NCI-H2107 treated with DMSO at 0.1 percent for 48 hours (cell line): Measurements from ENCODE around the gene ARMC12.

Source experiments
- DNase-seq: peaks from one replicate; lab custom pipeline; 2025; ENCODE audit not compliant: unreplicated experiment; lab: John Stamatoyannopoulos, UW

The ARMC12 gene

GRCh38 chr6:35718375-35718736, 18.5 kb upstream of the ARMC12 start:
- DNase-seq, result no peak

- no peak for DNase-seq
Observed at GRCh38 chr6:35718911-35719381, 17.9 kb upstream of the ARMC12 start.

DNA sequence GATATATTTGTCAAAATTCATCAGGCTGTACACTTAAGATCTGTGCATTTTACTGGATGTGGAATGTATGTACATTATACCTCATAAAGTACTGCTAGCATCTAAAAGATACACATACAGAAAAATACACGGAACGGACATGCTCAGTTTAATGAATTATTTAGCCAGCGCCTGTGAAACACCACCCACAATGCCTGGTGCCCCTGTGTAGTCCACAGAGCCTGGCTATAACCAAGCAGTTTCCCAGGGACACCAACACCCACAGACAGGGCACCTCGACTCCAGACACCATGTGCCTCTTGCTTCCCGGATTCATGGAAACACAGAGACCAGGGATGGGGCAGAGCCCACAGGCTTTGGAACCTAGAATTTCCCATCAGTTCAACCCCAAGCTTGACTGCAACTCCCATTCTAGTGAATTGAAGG, 17.4 kb upstream of the ARMC12 start:
- DNase-seq, result no peak

- no peak for DNase-seq
Observed at GRCh38 chr6:35719830-35720733, 16.8 kb upstream of the ARMC12 start.

GRCh38 chr6:35722121-35722761, 14.6 kb upstream of the ARMC12 start:
- DNase-seq, result no peak

- no peak for DNase-seq
Observed at GRCh38 chr6:35723587-35723986, 13.2 kb upstream of the ARMC12 start.

- no peak for DNase-seq
Observed at GRCh38 chr6:35724059-35724458, 12.8 kb upstream of the ARMC12 start.

GRCh38 chr6:35724471-35724870, 12.4 kb upstream of the ARMC12 start:
- no peak for DNase-seq

DNA sequence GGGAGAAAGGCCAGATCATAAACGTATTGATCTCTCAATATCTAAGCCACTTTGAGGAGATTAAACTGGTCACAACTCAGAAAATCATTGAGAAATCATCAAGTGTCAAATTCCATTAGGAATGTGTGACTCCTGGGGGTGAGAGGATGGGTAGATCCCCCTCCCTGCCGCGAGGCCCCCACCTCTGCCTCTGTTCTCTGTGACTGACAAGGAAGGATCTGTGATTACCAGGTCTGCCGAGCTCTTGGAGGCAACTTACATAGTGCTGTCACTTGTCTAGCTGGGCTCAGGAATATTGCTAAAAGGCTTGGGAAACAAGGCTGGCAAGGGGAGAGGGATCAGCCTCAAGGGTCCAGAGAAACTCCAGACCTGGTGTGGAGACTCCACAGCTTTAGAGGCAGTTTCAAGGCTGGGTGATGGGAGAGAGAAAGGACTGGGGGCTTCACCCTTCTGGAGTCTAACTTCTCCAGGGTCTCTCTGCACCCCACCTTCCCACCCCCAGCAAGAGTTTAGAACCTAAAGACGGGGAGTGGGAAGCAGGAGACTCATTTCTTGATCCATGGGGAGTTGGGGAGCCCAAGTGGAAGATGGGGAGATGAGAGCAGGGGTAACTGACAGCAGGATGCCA, 11.6 kb upstream of the ARMC12 start:
- DNase-seq, result no peak

- no peak for DNase-seq
Observed at GRCh38 chr6:35725721-35726438, 11.0 kb upstream of the ARMC12 start.

GRCh38 chr6:35727231-35727934, 9.4 kb upstream of the ARMC12 start:
- peak; percentile 47 for DNase-seq

DNA sequence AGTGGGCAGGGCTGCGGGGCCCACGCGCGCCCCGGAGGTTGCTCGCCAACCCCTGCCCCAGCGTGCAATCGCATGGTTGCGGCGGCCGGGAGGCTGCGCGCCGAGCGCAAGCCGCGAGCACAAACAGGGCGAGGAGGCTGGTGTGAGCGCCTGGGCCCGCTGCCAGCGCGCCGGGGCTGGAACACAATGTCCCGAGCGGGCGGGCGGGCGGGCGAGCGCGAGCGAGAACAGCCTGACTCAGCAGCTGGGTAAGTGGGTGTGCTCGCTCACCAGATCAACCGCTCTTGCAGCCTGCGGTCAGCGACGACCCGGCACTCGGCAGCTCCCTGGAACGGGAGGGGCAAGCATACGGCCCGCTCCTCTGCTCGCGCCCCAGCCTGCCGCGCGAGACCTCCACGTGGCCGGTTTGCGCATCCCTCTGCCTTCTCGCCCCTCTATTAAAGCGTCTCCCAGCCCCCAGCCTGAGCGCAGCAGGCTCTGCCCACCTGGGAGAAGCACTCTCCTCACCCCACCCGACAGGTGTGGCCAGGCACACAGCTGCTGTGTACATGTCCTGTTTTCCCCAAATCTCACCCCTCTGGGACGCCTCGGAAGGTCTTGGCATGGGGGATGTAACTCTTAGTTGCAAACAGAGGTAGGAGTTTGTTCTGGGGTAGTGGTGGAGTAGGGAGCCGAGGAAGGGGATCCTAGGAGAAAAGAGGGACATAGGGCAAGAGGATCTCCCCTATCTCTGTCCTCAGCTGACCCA, 8.7 kb upstream of the ARMC12 start:
- DNase-seq, result peak; percentile 52

DNA sequence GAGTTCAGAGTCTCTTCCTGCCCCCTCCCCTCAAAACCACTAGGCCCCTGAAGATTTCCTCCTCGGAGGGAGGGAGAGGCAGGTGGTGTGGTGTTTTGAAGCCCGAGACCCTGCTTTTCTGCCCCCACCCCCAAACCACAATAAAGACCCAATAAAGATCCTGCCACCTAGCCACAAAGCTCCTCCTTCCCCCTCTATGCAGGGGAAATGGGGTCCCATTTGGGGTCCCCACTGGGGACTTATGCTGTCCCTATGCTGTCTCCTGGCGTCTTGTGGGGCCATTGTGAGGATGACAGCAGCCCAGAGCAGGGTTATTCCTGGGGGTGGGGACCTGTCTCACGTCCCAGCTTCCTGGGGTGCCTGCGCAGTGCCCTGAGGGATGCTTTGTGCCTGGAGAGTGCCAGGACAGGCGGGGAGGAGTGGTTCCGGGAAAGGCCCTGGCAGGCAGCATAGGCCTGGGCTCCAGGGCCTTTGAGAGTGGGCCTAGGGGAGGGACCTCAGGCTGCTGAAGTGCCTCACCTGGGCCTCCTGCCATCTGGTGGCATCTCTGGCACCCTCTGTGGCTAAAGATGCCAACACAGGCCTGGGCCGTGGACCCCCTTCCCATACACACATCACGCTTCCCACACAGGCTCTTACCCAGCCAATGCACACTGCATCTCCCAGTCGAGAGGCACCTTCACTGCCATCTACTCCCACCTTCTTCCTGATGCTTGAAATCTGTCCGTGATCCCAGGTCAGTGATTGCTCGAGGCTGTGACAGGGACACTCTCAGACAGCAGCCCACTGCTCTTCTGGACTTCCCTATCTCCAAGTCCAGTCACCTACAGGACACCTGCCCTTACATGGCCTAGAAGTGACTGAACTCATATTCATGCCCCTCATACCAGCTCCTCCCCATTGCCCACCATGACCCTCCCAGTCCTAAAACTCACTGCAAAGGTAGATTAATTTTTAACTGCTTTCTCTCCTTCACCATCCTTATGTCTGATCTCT, 7.9 kb upstream of the ARMC12 start:
- DNase-seq, result peak; percentile 3

- no peak for DNase-seq
Observed at GRCh38 chr6:35729722-35730121, 7.1 kb upstream of the ARMC12 start.

DNA sequence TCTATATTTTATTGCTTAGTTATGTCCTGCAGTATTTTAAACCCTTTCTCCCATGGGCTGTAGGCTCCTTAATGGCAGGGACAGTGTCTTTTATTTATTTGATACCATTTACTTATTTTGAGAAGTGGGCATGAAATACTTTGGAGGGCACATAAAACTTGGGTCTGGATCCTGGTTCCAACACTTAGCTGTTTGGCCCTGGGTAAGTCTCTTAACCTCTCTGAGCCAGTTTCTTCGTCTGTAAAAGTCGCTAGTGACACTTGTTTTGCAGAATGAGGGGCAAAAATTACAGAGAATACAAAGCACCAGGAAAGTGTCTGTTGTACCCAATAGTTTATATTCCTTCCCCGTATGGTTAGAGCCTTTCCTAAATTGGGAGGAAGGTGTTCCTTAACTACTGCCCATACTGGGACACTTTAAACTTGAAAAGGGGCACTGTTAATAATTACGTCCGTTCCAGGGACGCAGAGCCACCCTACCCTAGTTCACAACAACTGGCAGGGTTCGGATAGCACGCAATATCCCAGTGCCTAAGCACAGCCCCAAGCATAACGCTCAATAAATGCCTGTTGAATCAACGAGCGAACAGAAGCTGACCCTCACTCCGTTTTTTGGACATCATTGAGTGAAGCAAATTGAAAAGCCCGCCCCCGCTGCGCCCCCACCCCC, 6.0 kb upstream of the ARMC12 start:
- no peak for DNase-seq

- peak; percentile 34 for DNase-seq
Observed at GRCh38 chr6:35731414-35731735, 5.5 kb upstream of the ARMC12 start.

DNA sequence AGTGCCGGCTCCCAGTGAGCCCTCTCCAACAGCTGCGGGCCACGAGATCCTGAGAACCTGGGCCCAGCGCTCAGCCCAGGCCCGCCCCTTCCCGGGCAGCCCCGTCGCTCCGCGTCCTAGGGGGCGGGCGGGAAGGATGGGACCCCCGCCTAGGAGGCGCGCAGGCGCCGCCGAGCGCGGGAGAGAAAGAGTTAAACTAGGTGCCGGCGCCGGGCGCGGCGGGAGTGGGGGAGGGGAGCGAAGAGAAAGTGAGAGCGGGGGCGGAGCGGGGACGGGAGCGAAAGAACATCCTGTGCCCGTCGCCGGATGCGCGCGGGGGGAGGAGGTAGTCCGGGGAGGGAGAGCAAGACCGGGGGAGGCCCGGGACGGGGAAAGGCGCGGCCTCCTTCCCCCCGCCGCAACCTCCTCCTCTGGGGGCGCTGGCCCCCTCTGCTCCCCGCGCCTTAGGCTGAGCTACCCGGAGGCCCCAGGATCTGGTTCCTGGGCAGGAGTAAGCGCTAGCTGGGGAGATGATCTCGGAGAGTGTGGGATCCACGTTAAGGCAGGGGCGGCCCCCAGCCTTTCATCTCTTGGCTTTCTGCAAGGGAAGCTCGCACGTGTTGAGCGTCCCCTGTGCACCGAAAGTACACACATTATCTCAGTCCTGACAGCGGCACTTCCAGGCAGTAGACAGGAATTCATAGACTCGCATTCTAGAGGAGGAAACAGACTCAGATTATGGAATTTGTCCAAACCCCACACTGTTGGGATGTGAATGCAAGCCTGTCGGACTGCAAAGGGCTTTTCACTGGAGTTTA, 4.9 kb upstream of the ARMC12 start:
- DNase-seq, result peak; percentile 2

- no peak for DNase-seq
Observed at GRCh38 chr6:35733633-35734032, 3.2 kb upstream of the ARMC12 start.
